ENCODE results near the gene VSIR.

The VSIR gene

GRCh38 chr10:71806704-71807556 is 33.6 kb upstream of the VSIR start:
- no peak for DNase-seq

- no peak for DNase-seq
These were observed 32.7 kb upstream of the VSIR start for GRCh38 chr10:71805776-71806703.

GRCh38 chr10:71804077-71804476 is 30.8 kb upstream of the VSIR start:
- DNase-seq = no peak

- no peak for DNase-seq
These were observed 29.6 kb upstream of the VSIR start for GRCh38 chr10:71802715-71803488.

DNA sequence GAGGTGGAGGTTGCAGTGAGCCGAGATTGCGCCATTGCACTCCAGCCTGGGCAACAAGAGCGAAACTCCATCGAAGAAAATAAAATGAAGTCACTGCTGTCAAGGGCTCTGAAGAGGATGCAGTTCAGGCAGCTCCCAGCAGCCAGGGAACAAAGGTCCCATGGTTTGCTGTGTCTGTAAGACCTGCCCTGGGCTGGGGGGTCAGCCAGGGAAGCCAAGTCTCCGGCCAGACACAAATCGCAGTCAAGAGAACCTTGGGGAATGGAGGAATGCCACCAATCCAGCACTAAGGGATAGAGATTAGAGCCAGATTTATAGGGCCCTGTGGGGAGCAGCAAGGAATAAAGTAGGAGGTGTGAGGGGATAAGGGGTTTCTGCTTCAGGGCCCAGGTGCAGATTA is 28.9 kb upstream of the VSIR start:
- DNase-seq = no peak

DNA sequence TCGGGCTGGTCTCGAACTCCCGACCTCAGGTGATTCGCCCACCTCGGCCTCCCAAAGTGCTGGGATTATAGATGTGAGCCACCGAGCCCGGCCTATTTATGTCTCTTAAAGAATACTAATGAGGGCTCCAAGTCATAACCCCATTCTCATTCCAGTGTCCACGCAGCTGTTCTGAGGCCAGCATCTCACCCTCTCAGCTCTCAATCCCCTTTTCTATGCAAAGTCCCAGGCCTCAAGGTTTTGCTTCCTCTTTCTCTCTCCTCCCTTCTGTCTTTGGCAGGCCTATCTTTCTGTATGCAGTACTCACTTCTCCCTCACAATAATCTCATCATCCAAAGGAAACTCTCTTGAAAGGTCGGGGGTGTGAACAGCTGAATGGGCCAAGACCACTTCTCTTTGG is 28.0 kb upstream of the VSIR start:
- DNase-seq = no peak

DNA sequence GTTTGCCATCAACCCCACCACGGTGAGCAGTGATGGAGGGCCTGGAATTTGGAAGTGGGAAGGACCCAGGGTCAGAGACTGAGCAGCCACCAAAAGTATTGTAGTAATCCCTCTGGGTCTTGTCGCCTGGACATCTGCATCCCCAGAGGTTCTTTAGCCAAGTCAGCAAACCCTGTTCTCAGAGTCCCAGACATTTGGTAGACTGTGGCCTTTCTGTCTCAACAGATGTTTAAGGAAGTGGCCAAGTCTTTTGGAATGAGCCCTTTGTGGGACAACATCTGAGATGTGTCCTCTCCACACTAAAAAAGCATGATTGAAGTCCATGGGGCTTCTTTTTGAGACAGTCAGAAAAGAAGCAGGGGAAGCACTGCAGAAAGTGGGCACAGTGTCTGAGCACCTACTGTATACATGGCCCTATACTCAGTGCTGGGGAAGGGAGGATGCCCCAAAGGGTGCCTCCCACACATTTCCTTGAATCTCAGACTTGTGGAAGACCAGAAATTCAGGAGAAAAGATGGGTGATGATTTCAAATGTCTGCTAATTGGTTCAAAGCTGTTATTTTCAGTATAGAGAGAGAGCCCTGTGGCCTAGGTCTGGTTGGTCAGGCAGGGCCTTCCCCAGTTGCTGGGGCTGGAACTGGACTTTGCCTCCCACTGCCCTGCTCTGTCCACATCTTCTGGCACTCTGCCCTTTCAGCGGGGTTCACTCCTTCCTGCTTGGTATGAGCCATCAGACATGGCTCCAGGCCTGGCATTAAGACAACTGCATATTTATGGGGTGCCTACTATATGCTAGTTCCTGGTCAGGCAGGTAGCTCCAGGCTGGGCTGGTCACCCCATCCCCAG is 26.5 kb upstream of the VSIR start:
- no peak for DNase-seq

DNA sequence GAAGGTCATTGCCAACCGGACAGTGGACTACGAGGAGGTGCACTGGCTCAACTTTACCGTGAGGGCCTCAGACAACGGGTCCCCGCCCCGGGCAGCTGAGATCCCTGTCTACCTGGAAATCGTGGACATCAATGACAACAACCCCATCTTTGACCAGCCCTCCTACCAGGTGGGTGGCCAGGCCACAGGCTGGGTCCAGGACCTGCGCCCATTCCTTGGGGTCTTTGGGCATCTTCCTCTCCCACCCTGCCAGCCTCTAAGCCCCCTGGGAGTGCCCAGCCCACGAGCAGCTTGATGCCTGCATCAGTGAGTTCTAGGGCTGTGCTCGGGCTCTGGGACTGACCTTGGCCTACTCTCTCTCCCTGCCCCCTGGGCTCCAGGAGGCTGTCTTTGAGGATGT is 25.8 kb upstream of the VSIR start:
- no peak for DNase-seq

- no peak for DNase-seq
These were observed 24.9 kb upstream of the VSIR start for GRCh38 chr10:71798308-71798624.

- DNase-seq = no peak
These were observed 24.4 kb upstream of the VSIR start for GRCh38 chr10:71797533-71798307.

- DNase-seq = no peak
These were observed 23.6 kb upstream of the VSIR start for GRCh38 chr10:71796749-71797405.

GRCh38 chr10:71795248-71795647 is 21.9 kb upstream of the VSIR start:
- DNase-seq = no peak

GRCh38 chr10:71790749-71791440 is 17.6 kb upstream of the VSIR start:
- no peak for DNase-seq

DNA sequence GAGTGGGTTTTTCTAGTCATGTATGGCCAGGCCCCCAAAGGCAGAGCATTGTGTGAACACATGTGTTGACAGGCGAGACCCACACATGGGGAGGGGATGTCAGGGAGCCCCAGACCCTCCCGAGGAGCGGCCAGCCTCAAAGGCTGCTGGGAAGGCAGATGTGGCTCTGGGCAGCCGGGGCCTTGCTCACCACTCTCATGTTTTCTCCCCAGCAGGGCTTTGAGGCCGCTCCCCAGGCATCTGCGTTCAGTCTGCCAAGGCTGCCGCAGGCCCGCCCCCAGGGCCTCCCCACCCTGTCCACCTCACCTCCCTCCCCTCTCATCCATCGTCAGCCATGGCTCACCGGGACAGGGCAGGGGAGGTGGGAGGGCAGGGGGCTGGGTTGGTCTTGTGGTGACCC is 16.6 kb upstream of the VSIR start:
- DNase-seq = no peak

- DNase-seq = no peak
These were observed 15.6 kb upstream of the VSIR start for GRCh38 chr10:71788954-71789353.

- no peak for DNase-seq
These were observed 11.5 kb upstream of the VSIR start for GRCh38 chr10:71784679-71785272.

GRCh38 chr10:71783917-71784678 is 10.8 kb upstream of the VSIR start:
- DNase-seq = no peak

DNA sequence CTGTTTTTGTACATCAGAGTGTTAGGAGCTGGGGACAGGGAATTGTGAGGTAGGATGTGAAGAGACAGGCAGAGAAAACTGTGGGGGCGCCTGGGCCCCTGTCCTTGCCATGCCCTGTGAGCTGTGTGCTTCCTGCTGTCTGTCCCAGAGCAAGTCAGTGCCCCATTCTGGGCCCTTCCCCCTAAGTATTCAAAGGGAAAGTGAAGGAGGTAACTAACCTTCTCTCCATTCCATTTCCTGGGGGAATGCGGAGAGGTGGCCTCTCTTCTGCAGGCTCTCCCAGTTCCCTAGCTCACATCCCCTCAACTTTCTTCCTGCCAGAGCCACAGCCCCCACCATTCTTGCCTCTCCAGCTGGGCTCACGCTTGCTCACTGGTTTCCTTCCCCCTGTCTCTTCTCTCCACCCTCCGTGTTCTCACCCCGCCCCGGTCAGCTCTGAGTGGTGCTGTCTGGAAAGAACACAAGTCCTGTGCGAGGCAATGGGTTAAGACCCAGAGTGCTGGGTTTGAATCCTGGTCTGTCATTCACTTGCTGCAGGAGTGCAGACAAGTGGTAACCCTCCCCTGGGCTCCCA is 9.7 kb upstream of the VSIR start:
- no peak for DNase-seq

Measured in stimulated activated CD4-positive, alpha-beta T cell treated with anti-CD3 and anti-CD28 coated beads, Interleukin-2, amount 100 ng/mL, for 24 hours (primary cell).